GM12878 (cell line): Measurements from ENCODE around the gene RIPK4. TPM values are rescaled to one million over a fixed set of nuclear protein-coding genes. Genes with fewer than 3 reads are reported as not detected.

Experiments used
- ATAC-seq: fragments of 200-7000 bp; cut with Tn5 transposase; 3 replicates; pipeline ENCODE4 v1.9.1; 2020; ENCODE audit warnings: mild to moderate bottlenecking, moderate library complexity
- BruUV-seq: library from RNA; stranded (reverse); fragments of 400-500 nt; replicated peaks from 2 replicates; lab custom pipeline; 2021; lab: Mats Ljungman, UMichigan
- CTCF ChIA-PET: fragments of 300-600 bp; sonication (Branson Sonifier 250); formaldehyde crosslinking; extraction: SDS; loops from one replicate; lab custom pipeline; 2021; ENCODE audit warnings: inconsistent platforms; lab: Yijun Ruan, JAX
- POLR2A ChIA-PET: fragments of 350-600 bp; formaldehyde crosslinking; extraction: SDS; loops from one replicate; lab custom pipeline; 2021; ENCODE audit warnings: inconsistent platforms; lab: Charles Lee
- RAD21 ChIA-PET: fragments of 300-600 bp; sonication (Branson Sonifier 250); formaldehyde crosslinking; loops from one replicate; lab custom pipeline; 2023; ENCODE audit warnings: antibody characterized with exemption; ENCODE audit not compliant: unreplicated experiment; lab: Charles Lee
- SMC1A ChIA-PET: fragments of 300-600 bp; sonication (Branson Sonifier 250); formaldehyde crosslinking; loops from one replicate; lab custom pipeline; 2023; ENCODE audit not compliant: unreplicated experiment, uncharacterized antibody; lab: Charles Lee
- DNase-seq: peaks from one replicate; pipeline ENCODE4 v3.0.0-alpha.2; 2011; ENCODE audit warnings: low read depth, low spot score
- FAIRE-seq: peaks from 3 replicates; lab custom pipeline; 2011; peaks lifted over from hg19 to GRCh38; lab: Jason Lieb, UNC
- H2AFZ ChIP-seq: 2 replicates; pipeline ENCODE4 v1.6.0; 2011; ENCODE audit warnings: low read depth, low read length, control low read depth; ENCODE audit not compliant: control insufficient read depth
- H3K27ac ChIP-seq: 2 replicates; pipeline ENCODE4 v1.5.1; 2011; ENCODE audit warnings: control low read depth; ENCODE audit not compliant: control insufficient read depth, insufficient read depth
- H3K27me3 ChIP-seq, 2 experiments: replicated peaks in 1 of 2; 2 replicates each; pipeline versions ENCODE4 v1.6.0 to v1.6.1; 2011; ENCODE audit warnings: low read length in 1 of 2; ENCODE audit not compliant: control insufficient read depth in 2 of 2, insufficient read depth in 2 of 2
- H3K36me3 ChIP-seq, 2 experiments: 2 replicates each; pipeline ENCODE4 v1.5.1; 2011; ENCODE audit warnings: low read length in 1 of 2; ENCODE audit not compliant: control insufficient read depth in 2 of 2, insufficient read depth in 2 of 2
- H3K4me1 ChIP-seq: 2 replicates; pipeline ENCODE4 v1.6.1; 2011; ENCODE audit warnings: mild to moderate bottlenecking, low read length, moderate library complexity, mixed read lengths; ENCODE audit not compliant: control insufficient read depth, insufficient read depth
- H3K4me2 ChIP-seq: 2 replicates; pipeline ENCODE4 v1.6.0; 2011; ENCODE audit warnings: control low read depth; ENCODE audit not compliant: control insufficient read depth, insufficient read depth
- H3K4me3 ChIP-seq: fragments of 200-600 bp; sonication (generic); 2 replicates; pipeline ENCODE4 v1.5.1; 2016
- H3K79me2 ChIP-seq: 2 replicates; pipeline ENCODE4 v1.6.0; 2011; ENCODE audit warnings: low read length; ENCODE audit not compliant: control insufficient read depth, insufficient read depth
- H3K9ac ChIP-seq: 2 replicates; pipeline ENCODE4 v1.8.0; 2011; ENCODE audit warnings: low read length, control low read depth, mixed read lengths; ENCODE audit not compliant: control insufficient read depth, insufficient read depth
- H3K9me3 ChIP-seq: replicated peaks from 3 replicates; pipeline ENCODE4 v1.5.1; 2011; ENCODE audit warnings: mild to moderate bottlenecking, low read length; ENCODE audit not compliant: control insufficient read depth, insufficient read depth
- H4K20me1 ChIP-seq: 2 replicates; pipeline ENCODE4 v1.6.0; 2011; ENCODE audit not compliant: control insufficient read depth, insufficient read depth
- BHLHE40 ChIP-seq, 2 experiments: fragments of 450-650 bp in 1 of 2; IDR thresholded peaks; 2 replicates each; pipeline ENCODE4 v1.6.1; 2011 to 2017; ENCODE audit warnings: low read depth in 2 of 2, borderline replicate concordance in 1 of 2, improper control_type of control experiment in 1 of 2, low read length in 1 of 2, mild to moderate bottlenecking in 1 of 2
- CHD2 ChIP-seq: IDR thresholded peaks from 2 replicates; pipeline ENCODE4 v1.6.1; 2011; ENCODE audit warnings: low read depth, low read length, improper control_type of control experiment, borderline replicate concordance
- DPF2 ChIP-seq: fragments of 450-650 bp; IDR thresholded peaks from 2 replicates; pipeline ENCODE4 v1.6.1; 2017; ENCODE audit warnings: mild to moderate bottlenecking
- E4F1 ChIP-seq: fragments of 450-650 bp; IDR thresholded peaks from 2 replicates; pipeline ENCODE4 v1.6.1; 2018; ENCODE audit warnings: borderline replicate concordance, mild to moderate bottlenecking; ENCODE audit not compliant: partially characterized antibody
- EED ChIP-seq: sonication (generic); IDR thresholded peaks from 2 replicates; pipeline ENCODE4 v1.6.1; 2016; ENCODE audit warnings: antibody characterized with exemption, low read depth
- ELK1 ChIP-seq: IDR thresholded peaks from 2 replicates; pipeline ENCODE4 v1.6.1; 2012; ENCODE audit warnings: low read depth, low read length, improper control_type of control experiment
- IKZF1 ChIP-seq: fragments of 450-650 bp; conservative IDR thresholded peaks from 2 replicates; pipeline ENCODE4 v1.6.1; 2017; ENCODE audit warnings: antibody characterized with exemption, mild to moderate bottlenecking
- NR2C1 ChIP-seq: fragments of 450-650 bp; IDR thresholded peaks from 2 replicates; pipeline ENCODE4 v1.6.1; 2017; ENCODE audit warnings: antibody characterized with exemption, mild to moderate bottlenecking, moderate library complexity
- SIN3A ChIP-seq: IDR thresholded peaks from 2 replicates; pipeline ENCODE4 v1.6.1; 2012; ENCODE audit warnings: low read depth, low read length, improper control_type of control experiment
- SP1 ChIP-seq: IDR thresholded peaks from one replicate; pipeline ENCODE4 v1.6.1; 2011; ENCODE audit warnings: low read depth, low read length
- SRF ChIP-seq, 2 experiments: IDR thresholded peaks; 2 replicates each; pipeline ENCODE4 v1.6.1; 2011; ENCODE audit warnings: low read depth in 2 of 2, low read length in 2 of 2, mild to moderate bottlenecking in 1 of 2, moderate library complexity in 1 of 2
- ZNF217 ChIP-seq: fragments of 450-650 bp; IDR thresholded peaks from 2 replicates; pipeline ENCODE4 v1.6.1; 2017; ENCODE audit warnings: antibody characterized with exemption, mild to moderate bottlenecking
- WGBS: methylation state at CpG from one replicate; pipeline ENCODE4 v1.1.6; 2016; ENCODE audit warnings: low lambda C conversion rate; ENCODE audit not compliant: insufficient replicate concordance, insufficient coverage; ENCODE audit errors: missing lambda C conversion rate; 5-methylcytosine and 5-hydroxymethylcytosine counted together
- in situ Hi-C: fragments of 300-500 bp; cut with MboI; formaldehyde crosslinking; loops from 9 replicates; pipeline ENCODE4 v1.14.3; 2018; ENCODE audit warnings: mixed read lengths
- intact Hi-C: fragments of 100-400 bp; cut with micrococcal nuclease; formaldehyde crosslinking; loops from one replicate; pipeline ENCODE4 v1.14.2; 2022; ENCODE audit not compliant: unreplicated experiment
- polyA plus RNA-seq, 11 experiments: library from polyadenylated mRNA; depleted of rRNA in 4 of 11; unstranded in 6 of 11; stranded (reverse) in 5 of 11; fragments of >200 nt; fragmentation: Nextera tagmentation in 4 of 11; fragmentation: Illumina TruSeq in 1 of 11; extraction: Ambion mirVana in 4 of 11; extraction: Trizol in 1 of 11; gene quantifications; 1 replicate in 1 of 11; 2 replicates in 10 of 11; pipeline versions ENCODE4 v1.2.1 to v1.2.3, GENCODE V29; 2011 to 2016; ENCODE audit warnings: inconsistent platforms in 2 of 11, missing spikeins in 2 of 11, low read depth in 1 of 11
- total RNA-seq, 4 experiments: library from RNA; depleted of rRNA in 3 of 4; stranded (reverse); fragments of >200 nt in 3 of 4; fragmentation: Illumina TruSeq in 1 of 4; extraction: Trizol in 1 of 4; gene quantifications; 2 replicates each; pipeline versions ENCODE4 v1.2.1 to v1.2.3, GENCODE V29; 2013 to 2021

RIPK4 gene
- total and polyA plus RNA-seq, 10 of the 15 experiments (the other 5 are each of a cell fraction or from before 2014, with no cell fraction given), result 0.05 TPM; not detected in 9

DNA sequence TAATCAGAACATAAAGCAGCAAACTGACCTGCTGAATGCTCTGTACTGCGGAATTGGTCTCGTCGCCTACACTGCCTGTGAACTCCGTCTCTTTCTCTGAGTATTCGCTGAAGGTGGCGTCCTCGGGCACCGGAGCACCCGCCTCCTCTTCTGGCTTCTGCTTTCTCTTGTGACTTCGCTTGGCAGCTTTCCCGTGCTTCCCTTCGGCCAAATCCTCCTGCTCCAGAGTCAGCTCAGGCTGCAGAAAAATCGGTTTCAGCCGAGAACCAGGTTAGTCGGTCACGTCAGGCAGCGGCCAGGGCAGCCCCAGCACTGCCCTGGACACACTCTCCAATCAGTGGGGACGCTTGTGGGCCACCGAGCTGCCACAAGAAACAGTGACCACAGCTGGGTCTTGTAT, 35.8 kb upstream of the RIPK4 start:
- H3K27me3 ChIP-seq, result no peaks in the 10 kb centered on the region
- H3K36me3 ChIP-seq, result peaks cover 19 to 37% of the 10 kb centered on the region in 2 experiments
- intact Hi-C loops, result no loop called here
- no peaks in the 10 kb centered on the region for H3K79me2 ChIP-seq
- H4K20me1 ChIP-seq, result no peaks in the 10 kb centered on the region
- SMC1A ChIA-PET, result no interaction called here
- no peaks in the 10 kb centered on the region for H3K4me1 ChIP-seq
- no peak overlapping the region for H3K4me2 ChIP-seq
- no peak overlapping the region for H3K4me3 ChIP-seq
- no peak for ATAC-seq
- FAIRE-seq, result no peak
- TF ChIP-seq SRF (IDR thresholded peaks at IDR 0.05; ENCODE audit: low read depth in 2 of 2, low read length in 2 of 2) (no peak), EED (no peak), CHD2 (no peak), ZNF217 (no peak), ELK1 (no peak), IKZF1 (no peak), NR2C1 (no peak), E4F1 (no peak), BHLHE40 (IDR thresholded peaks at IDR 0.05; ENCODE audit: borderline replicate concordance in 1 of 2, low read depth in 2 of 2, low read length in 1 of 2) (no peak), DPF2 (no peak), SIN3A (no peak), SP1 (no peak)
- POLR2A ChIA-PET, result interaction anchor here (0.5 kb wide), 1 partner anchor 10 kb away, joined by 3 read pairs; no protein-coding TSS in a partner anchor
- H3K27ac ChIP-seq, result no peak overlapping the region
- RAD21 ChIA-PET, result no interaction called here
- no peak overlapping the region for H3K9ac ChIP-seq
- H3K9me3 ChIP-seq, result no peaks in the 10 kb centered on the region; the same call in 2 of the 3 replicates
- no TSS peak for BruUV-seq
- CTCF ChIA-PET, result no interaction called here
- DNase-seq, result no peak
- in situ Hi-C loops, result no loop called here
- 89% methylated on average over 19 of the region's 19 CpGs for WGBS
- H2AFZ ChIP-seq, result no peak overlapping the region
